Kidney (tissue), 14 donors: ENCODE results near the gene NSUN7. TPM values are rescaled to one million over a fixed set of nuclear protein-coding genes. Genes with fewer than 3 reads are reported as not detected.

Source experiments
- DNase-seq, 5 donors: peaks; one replicate each; pipeline ENCODE4 v3.0.0-alpha.2; 2013 to 2020
- FAIRE-seq: peaks from 2 replicates; lab custom pipeline; 2012; peaks lifted over from hg19 to GRCh38; lab: Jason Lieb, UNC
- H3K27ac ChIP-seq, 2 donors: one replicate each; pipeline ENCODE4 v1.7.0; 2013; ENCODE audit warnings: low read depth in 2 of 2, low read length in 2 of 2, inconsistent platforms in 1 of 2
- H3K27me3 ChIP-seq: one replicate; pipeline ENCODE4 v1.7.1; 2013; ENCODE audit warnings: low read length, inconsistent platforms; ENCODE audit not compliant: control insufficient read depth, insufficient read depth
- H3K36me3 ChIP-seq, 3 donors: one replicate each; pipeline versions ENCODE4 v1.7.0 to v1.7.1; 2013; ENCODE audit warnings: low read length in 3 of 3, control low read depth in 1 of 3, inconsistent platforms in 1 of 3; ENCODE audit not compliant: insufficient read depth in 3 of 3, control insufficient read depth in 2 of 3
- H3K4me1 ChIP-seq, 3 donors: one replicate each; pipeline versions ENCODE4 v1.7.0 to v1.7.1; 2013; ENCODE audit warnings: low read length in 3 of 3, inconsistent platforms in 1 of 3, low read depth in 1 of 3; ENCODE audit not compliant: control insufficient read depth in 2 of 3, insufficient read depth in 2 of 3
- H3K4me3 ChIP-seq, 3 donors: one replicate each; pipeline versions ENCODE4 v1.7.0 to v1.8.1; 2013; ENCODE audit warnings: low read length in 3 of 3, control low read depth in 1 of 3, inconsistent platforms in 1 of 3
- H3K9ac ChIP-seq, 3 donors: one replicate each; pipeline versions ENCODE4 v1.7.0 to v1.7.1; 2013; ENCODE audit warnings: low read length in 3 of 3, control low read depth in 1 of 3, inconsistent platforms in 1 of 3
- H3K9me3 ChIP-seq, 3 donors: one replicate each; pipeline versions ENCODE4 v1.7.0 to v1.7.1; 2013; ENCODE audit warnings: low read length in 3 of 3, control low read depth in 1 of 3, inconsistent platforms in 1 of 3; ENCODE audit not compliant: control insufficient read depth in 2 of 3, insufficient read depth in 1 of 3
- intact Hi-C: fragments of 100-400 bp; cut with DNase I; formaldehyde crosslinking; loops from one replicate; pipeline ENCODE4 v1.11.1; 2022
- polyA plus RNA-seq: library from polyadenylated mRNA; stranded (reverse); fragments of 350-450 nt; fragmentation: Illumina TruSeq; extraction: RNeasy Lipid Tissue Mini Kit (QIAGEN cat#74804); gene quantifications from one replicate; pipeline ENCODE4 v1.2.3, GENCODE V29; 2014; ENCODE audit warnings: low read depth, low replicate concordance; ENCODE audit not compliant: insufficient read depth
- total RNA-seq: library from RNA; stranded (reverse); fragmentation: NEBNext Ultra II Directional; extraction: Animal tissue kit (Norgen Biotek cat#: 25700); gene quantifications from one replicate; pipeline ENCODE4 v1.2.1, GENCODE V29; 2021
- TF ChIP-seq, protein P1 (sequence below): IDR thresholded peaks from 3 replicates; pipeline ENCODE4 v1.5.1; 2012; ENCODE audit warnings: mild to moderate bottlenecking, moderate library complexity, borderline replicate concordance; ENCODE audit not compliant: insufficient read depth; ENCODE audit errors: extremely low read depth
- donor health status: control.
- donor health status: control.
- donor health status: control.
- donor health status: control.
- donor health status: control.
- donor health status: DM: yes; HTN: yes; CAD: no.
- donor health status: Normal renal cell carcinoma (clear cell type).

Gene NSUN7
- total and polyA plus RNA-seq, 2 donors from 2014 or later, result 4.1 to 7.6 TPM

DNA sequence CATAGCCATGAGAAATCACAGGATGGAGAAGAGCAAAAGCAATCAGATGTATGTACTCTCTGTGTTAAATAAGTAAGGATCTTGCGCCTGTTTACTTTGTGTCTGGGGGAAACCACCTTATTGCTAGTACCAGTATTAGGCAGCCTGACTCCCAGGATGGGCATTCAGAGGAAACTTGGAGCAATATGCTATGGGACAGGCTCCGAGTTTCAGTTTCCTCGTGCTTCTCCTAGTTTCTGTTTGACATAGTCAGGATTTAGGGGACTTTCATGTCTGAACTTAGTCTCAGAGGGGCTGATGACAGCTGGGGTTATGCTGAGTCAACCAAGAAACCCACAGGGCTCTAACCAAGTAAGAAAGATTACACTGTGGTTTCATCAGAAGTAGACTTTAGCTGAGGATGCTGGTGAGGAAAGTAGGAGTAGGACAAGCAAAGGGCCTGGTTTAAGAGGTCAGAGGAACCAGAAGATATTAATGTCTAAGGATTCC, 13.5 kb downstream of the NSUN7 start:
- H3K9me3 ChIP-seq, result no peaks in the 10 kb centered on the region
- no peak for DNase-seq
- no peaks in the 10 kb centered on the region for H3K4me1 ChIP-seq
- no peak for FAIRE-seq
- TF ChIP-seq, protein P1, sequence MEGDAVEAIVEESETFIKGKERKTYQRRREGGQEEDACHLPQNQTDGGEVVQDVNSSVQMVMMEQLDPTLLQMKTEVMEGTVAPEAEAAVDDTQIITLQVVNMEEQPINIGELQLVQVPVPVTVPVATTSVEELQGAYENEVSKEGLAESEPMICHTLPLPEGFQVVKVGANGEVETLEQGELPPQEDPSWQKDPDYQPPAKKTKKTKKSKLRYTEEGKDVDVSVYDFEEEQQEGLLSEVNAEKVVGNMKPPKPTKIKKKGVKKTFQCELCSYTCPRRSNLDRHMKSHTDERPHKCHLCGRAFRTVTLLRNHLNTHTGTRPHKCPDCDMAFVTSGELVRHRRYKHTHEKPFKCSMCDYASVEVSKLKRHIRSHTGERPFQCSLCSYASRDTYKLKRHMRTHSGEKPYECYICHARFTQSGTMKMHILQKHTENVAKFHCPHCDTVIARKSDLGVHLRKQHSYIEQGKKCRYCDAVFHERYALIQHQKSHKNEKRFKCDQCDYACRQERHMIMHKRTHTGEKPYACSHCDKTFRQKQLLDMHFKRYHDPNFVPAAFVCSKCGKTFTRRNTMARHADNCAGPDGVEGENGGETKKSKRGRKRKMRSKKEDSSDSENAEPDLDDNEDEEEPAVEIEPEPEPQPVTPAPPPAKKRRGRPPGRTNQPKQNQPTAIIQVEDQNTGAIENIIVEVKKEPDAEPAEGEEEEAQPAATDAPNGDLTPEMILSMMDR, result no peak
- no peak overlapping the region for H3K9ac ChIP-seq
- H3K36me3 ChIP-seq, result no peaks in the 10 kb centered on the region
- intact Hi-C loops, result no loop called here
- H3K4me3 ChIP-seq, result no peak overlapping the region
- no peak overlapping the region for H3K27ac ChIP-seq
- no peaks in the 10 kb centered on the region for H3K27me3 ChIP-seq

DNA sequence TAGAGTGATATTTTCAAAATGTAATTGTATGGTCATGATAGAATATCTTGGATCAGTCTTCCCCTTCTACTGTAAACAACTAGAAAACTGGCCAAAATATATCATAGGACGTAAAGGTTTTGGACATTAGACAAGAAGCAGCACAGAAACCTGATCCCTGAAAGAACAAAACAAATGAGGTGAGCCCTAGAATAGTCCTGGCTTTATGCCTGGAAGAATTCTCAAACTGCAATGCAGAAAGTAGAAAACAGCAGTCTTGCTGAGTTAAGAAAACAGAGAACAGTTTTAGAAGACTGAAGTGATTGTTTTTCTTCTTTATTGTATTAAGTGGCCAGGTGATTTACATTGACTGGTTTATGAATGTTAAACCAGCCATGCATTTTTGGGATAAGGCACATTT, 19.5 kb downstream of the NSUN7 start:
- Histone ChIP-seq H3K4me3 (no peak overlapping the region), H3K36me3 (peaks cover 0 to 2% (median 0%) of the 10 kb centered on the region in 3 donors), H3K27ac (no peak overlapping the region), H3K9me3 (no peaks in the 10 kb centered on the region), H3K9ac (no peak overlapping the region), H3K4me1 (no peaks in the 10 kb centered on the region), H3K27me3 (no peaks in the 10 kb centered on the region)
- TF ChIP-seq, protein P1, result no peak
- intact Hi-C loops, result no loop called here
- DNase-seq (peak in 2 of 5 donors; percentile 53 to 62), FAIRE-seq (no peak)

DNA sequence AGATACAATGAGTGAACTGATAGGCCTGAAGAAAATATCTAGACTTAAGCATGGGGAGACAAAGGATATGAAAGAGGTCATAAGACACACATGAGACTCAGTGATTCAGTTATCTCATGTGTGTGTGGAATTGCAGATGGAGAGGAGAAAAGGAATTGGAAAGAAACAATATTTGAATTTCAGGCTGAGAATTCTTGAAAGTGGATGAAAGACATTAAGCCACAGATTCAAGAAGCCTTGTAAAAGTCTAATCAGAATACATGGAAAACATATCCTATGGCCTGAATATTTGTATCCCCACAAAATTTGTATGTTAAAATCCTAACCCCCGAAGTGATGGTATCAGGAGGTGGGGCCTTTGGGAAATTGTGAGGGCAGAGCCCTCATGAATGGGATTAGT, 28.3 kb downstream of the NSUN7 start:
- H3K4me1 ChIP-seq, result no peaks in the 10 kb centered on the region
- H3K27ac ChIP-seq, result no peak overlapping the region
- intact Hi-C loops, result no loop called here
- no peak overlapping the region for H3K4me3 ChIP-seq
- FAIRE-seq (no peak), DNase-seq (no peak)
- no peaks in the 10 kb centered on the region for H3K27me3 ChIP-seq
- H3K9me3 ChIP-seq, result peaks cover 0 to 7% (median 0%) of the 10 kb centered on the region in 3 donors
- no peak overlapping the region for H3K9ac ChIP-seq
- TF ChIP-seq, protein P1, result no peak
- H3K36me3 ChIP-seq, result peaks cover 0 to 4% (median 0%) of the 10 kb centered on the region in 3 donors

DNA sequence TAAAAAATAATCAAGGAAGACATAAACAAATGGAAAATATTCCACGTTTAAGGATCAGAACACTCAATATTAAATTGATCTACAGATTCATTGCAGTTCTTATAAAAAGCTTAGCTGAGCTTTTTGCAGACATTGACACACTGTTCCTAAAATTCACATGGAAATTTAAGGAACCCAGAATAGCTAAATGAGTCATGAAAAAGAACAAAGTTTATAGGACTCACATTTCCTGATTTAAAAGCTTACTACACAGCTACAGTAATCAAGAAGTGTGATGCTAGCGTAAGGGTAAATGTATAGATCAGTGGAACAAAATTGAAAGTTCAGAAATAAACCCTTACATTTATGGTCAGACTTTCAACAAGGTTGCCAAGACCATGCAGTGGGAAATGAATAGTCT, 33.1 kb downstream of the NSUN7 start:
- Histone ChIP-seq H3K27me3 (no peaks in the 10 kb centered on the region), H3K9me3 (peaks cover 0 to 5% (median 0%) of the 10 kb centered on the region in 3 donors), H3K27ac (no peak overlapping the region), H3K36me3 (peaks cover 0 to 4% (median 0%) of the 10 kb centered on the region in 3 donors), H3K4me1 (no peaks in the 10 kb centered on the region), H3K9ac (no peak overlapping the region), H3K4me3 (no peak overlapping the region)
- DNase-seq (no peak), FAIRE-seq (no peak)
- TF ChIP-seq, protein P1, result no peak
- intact Hi-C loops, result no loop called here
